Liver (tissue), 9 donors: ENCODE measurements around the gene EVC2. TPM values are rescaled to one million over a fixed set of nuclear protein-coding genes. Genes with fewer than 3 reads are reported as not detected.

Source experiments
- DNase-seq: peaks from one replicate; pipeline ENCODE4 v3.0.0-alpha.2; 2017; ENCODE audit warnings: low spot score
- H3K27ac ChIP-seq, 2 donors: one replicate each; pipeline ENCODE4 v1.7.0; 2013; ENCODE audit warnings: inconsistent platforms in 2 of 2, low read length in 2 of 2, control low read depth in 1 of 2, low read depth in 1 of 2, mild to moderate bottlenecking in 1 of 2
- H3K27me3 ChIP-seq, 4 donors: one replicate each; pipeline versions ENCODE4 v1.6.1 to v1.7.0; 2013; ENCODE audit warnings: low read length in 3 of 4, inconsistent platforms in 1 of 4, mild to moderate bottlenecking in 1 of 4, moderate library complexity in 1 of 4; ENCODE audit not compliant: control insufficient read depth in 4 of 4, insufficient read depth in 4 of 4
- H3K36me3 ChIP-seq, 4 donors: one replicate each; pipeline versions ENCODE4 v1.6.1 to v1.7.0; 2013; ENCODE audit warnings: low read length in 3 of 4, mild to moderate bottlenecking in 3 of 4, low read depth in 1 of 4, moderate library complexity in 1 of 4; ENCODE audit not compliant: control insufficient read depth in 4 of 4, insufficient read depth in 3 of 4
- H3K4me1 ChIP-seq, 4 donors: one replicate each; pipeline versions ENCODE4 v1.6.1 to v1.7.0; 2013; ENCODE audit warnings: low read length in 3 of 4, mild to moderate bottlenecking in 3 of 4, moderate library complexity in 1 of 4; ENCODE audit not compliant: control insufficient read depth in 4 of 4, insufficient read depth in 4 of 4
- H3K4me3 ChIP-seq, 3 donors: one replicate each; pipeline versions ENCODE4 v1.6.1 to v1.7.0; 2013; ENCODE audit warnings: low read length in 3 of 3, control low read depth in 1 of 3, low read depth in 1 of 3, mild to moderate bottlenecking in 1 of 3
- H3K9ac ChIP-seq, 2 donors: one replicate each; pipeline ENCODE4 v1.7.0; 2013; ENCODE audit warnings: low read length in 2 of 2, mild to moderate bottlenecking in 2 of 2, moderate library complexity in 2 of 2, control low read depth in 1 of 2, low read depth in 1 of 2
- H3K9me3 ChIP-seq, 4 donors: one replicate each; pipeline versions ENCODE4 v1.6.1 to v1.7.0; 2013; ENCODE audit warnings: low read length in 3 of 4; ENCODE audit not compliant: control insufficient read depth in 4 of 4
- CTCF ChIP-seq: fragments of 150-350 bp; IDR thresholded peaks from 2 replicates; pipeline ENCODE4 v1.5.1; 2017; ENCODE audit warnings: improper control_type of control experiment, low read depth, low read length; ENCODE audit not compliant: missing input control
- EGR1 ChIP-seq, 2 donors: IDR thresholded peaks; 2 replicates each; pipeline ENCODE4 v1.6.1; 2016 to 2018; ENCODE audit warnings: antibody characterized with exemption in 2 of 2, low read depth in 2 of 2
- FOXA1 ChIP-seq: IDR thresholded peaks from 2 replicates; pipeline ENCODE4 v1.6.1; 2016; ENCODE audit warnings: antibody characterized with exemption
- FOXA2 ChIP-seq: IDR thresholded peaks from 2 replicates; pipeline ENCODE4 v1.6.1; 2016; ENCODE audit warnings: antibody characterized with exemption
- HNF4A ChIP-seq, 2 donors: conservative IDR thresholded peaks; 2 replicates each; pipeline ENCODE4 v1.6.1; 2016; ENCODE audit warnings: antibody characterized with exemption in 2 of 2, mild to moderate bottlenecking in 2 of 2
- HNF4G ChIP-seq: IDR thresholded peaks from 2 replicates; pipeline ENCODE4 v1.6.1; 2016; ENCODE audit warnings: antibody characterized with exemption
- NR2F2 ChIP-seq: IDR thresholded peaks from 2 replicates; pipeline ENCODE4 v1.6.1; 2016; ENCODE audit warnings: antibody characterized with exemption
- RAD21 ChIP-seq, 2 donors: IDR thresholded peaks; 2 replicates each; pipeline ENCODE4 v1.6.1; 2016; ENCODE audit warnings: antibody characterized with exemption in 2 of 2, mild to moderate bottlenecking in 2 of 2
- REST ChIP-seq: IDR thresholded peaks from 2 replicates; pipeline ENCODE4 v1.6.1; 2016; ENCODE audit warnings: antibody characterized with exemption, mild to moderate bottlenecking
- SP1 ChIP-seq: IDR thresholded peaks from 2 replicates; pipeline ENCODE4 v1.6.1; 2018; ENCODE audit warnings: antibody characterized with exemption, mild to moderate bottlenecking
- TAF1 ChIP-seq: conservative IDR thresholded peaks from 2 replicates; pipeline ENCODE4 v1.6.1; 2016; ENCODE audit warnings: antibody characterized with exemption, mild to moderate bottlenecking
- YY1 ChIP-seq: IDR thresholded peaks from 2 replicates; pipeline ENCODE4 v1.6.1; 2016; ENCODE audit warnings: antibody characterized with exemption, mild to moderate bottlenecking
- ZBTB33 ChIP-seq: IDR thresholded peaks from 2 replicates; pipeline ENCODE4 v1.6.1; 2016; ENCODE audit warnings: antibody characterized with exemption
- WGBS: extraction: QIAGEN DNeasy Blood & Tissue Kit; methylation state at CpG from one replicate; pipeline ENCODE4 v1.1.7; 2013; 5-methylcytosine and 5-hydroxymethylcytosine counted together
- polyA plus RNA-seq, 2 donors: library from polyadenylated mRNA; stranded (reverse) in 1 of 2; unstranded in 1 of 2; fragments of 200-250 nt in 1 of 2; fragments of >200 nt in 1 of 2; fragmentation: Nextera tagmentation in 1 of 2; extraction: Ambion mirVana in 1 of 2; gene quantifications; one replicate each; pipeline versions ENCODE4 v1.2.1 to v1.2.3, GENCODE V29; 2013 to 2015
- total RNA-seq, 2 donors: library from RNA; depleted of rRNA; stranded (reverse); fragments of >200 nt; gene quantifications; one replicate each; pipeline ENCODE4 v1.2.3, GENCODE V29; 2014
- TF ChIP-seq, protein P1 (sequence below): IDR thresholded peaks from 2 replicates; pipeline ENCODE4 v1.6.1; 2016; ENCODE audit warnings: antibody characterized with exemption
- TF ChIP-seq, protein P2 (sequence below): IDR thresholded peaks from 2 replicates; pipeline ENCODE4 v1.6.1; 2016; ENCODE audit warnings: antibody characterized with exemption
- donor health status: healthy.
- donor health status: healthy.
- donor health status: healthy.
- donor health status: healthy.
- donor health status: healthy.

Gene EVC2
- total and polyA plus RNA-seq, 4 donors = 0.26 to 1.3 (median 0.57) TPM

GRCh38 chr4:5635826-5636195, 72.5 kb downstream of the EVC2 start:
- no peak for DNase-seq
- no peaks in the 10 kb centered on the region for H3K36me3 ChIP-seq
- peaks cover 0 to 3% (median 0%) of the 10 kb centered on the region in 4 donors for H3K27me3 ChIP-seq
- 84% methylated on average over 7 of the region's 7 CpGs for WGBS
- no peak for TF ChIP-seq HNF4G
- TF ChIP-seq, protein P1, sequence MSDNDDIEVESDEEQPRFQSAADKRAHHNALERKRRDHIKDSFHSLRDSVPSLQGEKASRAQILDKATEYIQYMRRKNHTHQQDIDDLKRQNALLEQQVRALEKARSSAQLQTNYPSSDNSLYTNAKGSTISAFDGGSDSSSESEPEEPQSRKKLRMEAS = no peak
- TF ChIP-seq, protein P2, sequence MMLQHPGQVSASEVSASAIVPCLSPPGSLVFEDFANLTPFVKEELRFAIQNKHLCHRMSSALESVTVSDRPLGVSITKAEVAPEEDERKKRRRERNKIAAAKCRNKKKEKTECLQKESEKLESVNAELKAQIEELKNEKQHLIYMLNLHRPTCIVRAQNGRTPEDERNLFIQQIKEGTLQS = no peak
- no peak for TF ChIP-seq FOXA1
- TF ChIP-seq HNF4A (conservative IDR thresholded peaks at IDR 0.05) = no peak
- TF ChIP-seq ZBTB33 = no peak
- no peak for TF ChIP-seq EGR1 (IDR thresholded peaks at IDR 0.05; ENCODE audit: low read depth in 2 of 2)
- TF ChIP-seq CTCF = no peak
- no peak overlapping the region for H3K4me3 ChIP-seq
- peaks cover 0 to 5% (median 0%) of the 10 kb centered on the region in 4 donors for H3K9me3 ChIP-seq
- no peak overlapping the region for H3K9ac ChIP-seq
- no peak overlapping the region for H3K27ac ChIP-seq
- no peaks in the 10 kb centered on the region for H3K4me1 ChIP-seq

GRCh38 chr4:5632571-5632970, 75.8 kb downstream of the EVC2 start:
- TF ChIP-seq, protein P2 = no peak
- TF ChIP-seq HNF4A (conservative IDR thresholded peaks at IDR 0.05) = no peak
- TF ChIP-seq YY1 = no peak
- TF ChIP-seq TAF1 = no peak
- H3K9me3 ChIP-seq = peaks cover 0 to 5% (median 0%) of the 10 kb centered on the region in 4 donors
- no peaks in the 10 kb centered on the region for H3K27me3 ChIP-seq
- no peak overlapping the region for H3K4me3 ChIP-seq
- H3K27ac ChIP-seq = no peak overlapping the region
- H3K36me3 ChIP-seq = no peaks in the 10 kb centered on the region
- 89% methylated on average over 2 of the region's 2 CpGs for WGBS
- DNase-seq = no peak
- H3K9ac ChIP-seq = no peak overlapping the region
- no peaks in the 10 kb centered on the region for H3K4me1 ChIP-seq

DNA sequence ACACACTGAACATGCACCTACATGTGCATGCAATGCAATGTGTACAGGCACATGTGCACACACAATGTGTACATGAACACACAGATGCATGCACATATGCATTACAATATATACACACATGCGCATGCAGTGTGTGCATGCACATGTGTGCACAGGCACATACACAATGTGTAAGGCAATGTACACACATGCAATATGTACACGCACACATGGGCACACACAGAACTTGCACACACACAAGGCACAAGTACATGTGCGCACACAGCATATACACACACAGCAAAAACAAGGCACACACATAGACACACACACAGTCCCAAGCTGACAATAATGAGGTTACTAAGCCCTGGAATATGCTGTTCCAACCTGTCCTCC, 76.3 kb downstream of the EVC2 start:
- peaks cover 0 to 5% (median 0%) of the 10 kb centered on the region in 4 donors for H3K9me3 ChIP-seq
- WGBS = 94% methylated on average over 3 of the region's 3 CpGs
- DNase-seq = no peak
- no peak overlapping the region for H3K9ac ChIP-seq
- no peak overlapping the region for H3K4me3 ChIP-seq
- no peaks in the 10 kb centered on the region for H3K27me3 ChIP-seq
- H3K4me1 ChIP-seq = no peaks in the 10 kb centered on the region
- no peak for TF ChIP-seq NR2F2
- TF ChIP-seq FOXA2 = no peak
- TF ChIP-seq RAD21 (IDR thresholded peaks at IDR 0.05) = no peak
- no peak for TF ChIP-seq REST
- TF ChIP-seq YY1 = no peak
- no peak for TF ChIP-seq SP1
- H3K27ac ChIP-seq = no peak overlapping the region
- no peaks in the 10 kb centered on the region for H3K36me3 ChIP-seq
